Measurements from ENCODE around the gene KCNT2. TPM values are rescaled to one million over a fixed set of nuclear protein-coding genes. Genes with fewer than 3 reads are reported as not detected.

The KCNT2 gene
- total and polyA plus RNA-seq, 4 donors = 0.84 to 18.7 (median 2.0) TPM

- H3K27me3 ChIP-seq (ENCODE audit: control insufficient read depth in 3 of 3, insufficient read depth in 3 of 3, low read length in 2 of 3) = no peaks in the 10 kb centered on the region
- H3K4me3 ChIP-seq = no peak overlapping the region
- H3K27ac ChIP-seq (ENCODE audit: low read depth in 1 of 2, low read length in 1 of 2) = no peak overlapping the region
- no peak for DNase-seq
- no peak overlapping the region for H3K9ac ChIP-seq (ENCODE audit: insufficient read depth in 1 of 2, low read length in 2 of 2)
- ATAC-seq (ENCODE audit: insufficient read depth, low FRiP score) = no peak
- WGBS, 2 donors = 61 to 74% methylated on average over 2 of the region's 2 CpGs
- peaks cover 0 to 3% (median 0%) of the 10 kb centered on the region in 5 donors for H3K4me1 ChIP-seq (ENCODE audit: control insufficient read depth in 5 of 5, insufficient read depth in 5 of 5, low read length in 5 of 5)
- peaks cover 0 to 3% (median 0%) of the 10 kb centered on the region in 4 donors for H3K9me3 ChIP-seq (ENCODE audit: control insufficient read depth in 4 of 4, insufficient read depth in 3 of 4, low read length in 3 of 4)
- no peaks in the 10 kb centered on the region for H3K36me3 ChIP-seq (ENCODE audit: control insufficient read depth in 4 of 4, insufficient read depth in 4 of 4, low read length in 4 of 4)
- TF ChIP-seq CTCF (IDR thresholded peaks at IDR 0.05; ENCODE audit: control extremely low read depth, extremely low read depth) = no peak
Observed at GRCh38 chr1:196573226-196573625, 35.0 kb downstream of the KCNT2 start.

- no peak overlapping the region for H3K9ac ChIP-seq (ENCODE audit: insufficient read depth in 1 of 2, low read length in 2 of 2)
- no peak overlapping the region for H3K4me3 ChIP-seq
- H3K9me3 ChIP-seq (ENCODE audit: control insufficient read depth in 4 of 4, insufficient read depth in 3 of 4, low read length in 3 of 4) = no peaks in the 10 kb centered on the region
- DNase-seq (no peak), ATAC-seq (ENCODE audit: insufficient read depth, low FRiP score) (no peak)
- TF ChIP-seq CTCF (IDR thresholded peaks at IDR 0.05; ENCODE audit: control extremely low read depth, extremely low read depth) = no peak
- no peaks in the 10 kb centered on the region for H3K27me3 ChIP-seq (ENCODE audit: control insufficient read depth in 3 of 3, insufficient read depth in 3 of 3, low read length in 2 of 3)
- 76 to 79% methylated on average over 1 of the region's 1 CpG for WGBS, 2 donors
- H3K4me1 ChIP-seq (ENCODE audit: control insufficient read depth in 5 of 5, insufficient read depth in 5 of 5, low read length in 5 of 5) = no peaks in the 10 kb centered on the region
- H3K27ac ChIP-seq (ENCODE audit: low read depth in 1 of 2, low read length in 1 of 2) = no peak overlapping the region
- no peaks in the 10 kb centered on the region for H3K36me3 ChIP-seq (ENCODE audit: control insufficient read depth in 4 of 4, insufficient read depth in 4 of 4, low read length in 4 of 4)
Observed at GRCh38 chr1:196567238-196567637, 41.0 kb downstream of the KCNT2 start.

- Histone ChIP-seq H3K9me3 (ENCODE audit: control insufficient read depth in 4 of 4, insufficient read depth in 3 of 4, low read length in 3 of 4) (no peaks in the 10 kb centered on the region), H3K4me3 (no peak overlapping the region), H3K27me3 (ENCODE audit: control insufficient read depth in 3 of 3, insufficient read depth in 3 of 3, low read length in 2 of 3) (no peaks in the 10 kb centered on the region), H3K36me3 (ENCODE audit: control insufficient read depth in 4 of 4, insufficient read depth in 4 of 4, low read length in 4 of 4) (no peaks in the 10 kb centered on the region), H3K4me1 (ENCODE audit: control insufficient read depth in 5 of 5, insufficient read depth in 5 of 5, low read length in 5 of 5) (no peaks in the 10 kb centered on the region), H3K9ac (ENCODE audit: insufficient read depth in 1 of 2, low read length in 2 of 2) (no peak overlapping the region), H3K27ac (ENCODE audit: low read depth in 1 of 2, low read length in 1 of 2) (no peak overlapping the region)
- DNase-seq = no peak
- ATAC-seq (ENCODE audit: insufficient read depth, low FRiP score) = no peak
- TF ChIP-seq CTCF (IDR thresholded peaks at IDR 0.05; ENCODE audit: control extremely low read depth, extremely low read depth) = no peak
Observed at GRCh38 chr1:196563768-196564167, 44.5 kb downstream of the KCNT2 start.

GRCh38 chr1:196559314-196559713 is 48.9 kb downstream of the KCNT2 start:
- TF ChIP-seq CTCF (IDR thresholded peaks at IDR 0.05; ENCODE audit: control extremely low read depth, extremely low read depth) = no peak
- peaks cover 0 to 2% (median 0%) of the 10 kb centered on the region in 4 donors for H3K9me3 ChIP-seq (ENCODE audit: control insufficient read depth in 4 of 4, insufficient read depth in 3 of 4, low read length in 3 of 4)
- no peak overlapping the region for H3K27ac ChIP-seq (ENCODE audit: low read depth in 1 of 2, low read length in 1 of 2)
- 64 to 67% methylated on average over 3 of the region's 3 CpGs for WGBS, 2 donors
- no peaks in the 10 kb centered on the region for H3K27me3 ChIP-seq (ENCODE audit: control insufficient read depth in 3 of 3, insufficient read depth in 3 of 3, low read length in 2 of 3)
- no peak overlapping the region for H3K9ac ChIP-seq (ENCODE audit: insufficient read depth in 1 of 2, low read length in 2 of 2)
- DNase-seq (no peak), ATAC-seq (ENCODE audit: insufficient read depth, low FRiP score) (no peak)
- H3K36me3 ChIP-seq (ENCODE audit: control insufficient read depth in 4 of 4, insufficient read depth in 4 of 4, low read length in 4 of 4) = no peaks in the 10 kb centered on the region
- H3K4me3 ChIP-seq = no peak overlapping the region
- no peaks in the 10 kb centered on the region for H3K4me1 ChIP-seq (ENCODE audit: control insufficient read depth in 5 of 5, insufficient read depth in 5 of 5, low read length in 5 of 5)
